ENCODE measurements around the gene GPR42. TPM values are rescaled to one million over a fixed set of nuclear protein-coding genes. Genes with fewer than 3 reads are reported as not detected.
"Not testable (repeated sequence)": the region's sequence is repeated elsewhere in the genome, so short reads cannot be mapped to it uniquely, and the experiment has no call there.

Gene GPR42
- total RNA-seq, 1 donor from 2014 or later = not detected

DNA sequence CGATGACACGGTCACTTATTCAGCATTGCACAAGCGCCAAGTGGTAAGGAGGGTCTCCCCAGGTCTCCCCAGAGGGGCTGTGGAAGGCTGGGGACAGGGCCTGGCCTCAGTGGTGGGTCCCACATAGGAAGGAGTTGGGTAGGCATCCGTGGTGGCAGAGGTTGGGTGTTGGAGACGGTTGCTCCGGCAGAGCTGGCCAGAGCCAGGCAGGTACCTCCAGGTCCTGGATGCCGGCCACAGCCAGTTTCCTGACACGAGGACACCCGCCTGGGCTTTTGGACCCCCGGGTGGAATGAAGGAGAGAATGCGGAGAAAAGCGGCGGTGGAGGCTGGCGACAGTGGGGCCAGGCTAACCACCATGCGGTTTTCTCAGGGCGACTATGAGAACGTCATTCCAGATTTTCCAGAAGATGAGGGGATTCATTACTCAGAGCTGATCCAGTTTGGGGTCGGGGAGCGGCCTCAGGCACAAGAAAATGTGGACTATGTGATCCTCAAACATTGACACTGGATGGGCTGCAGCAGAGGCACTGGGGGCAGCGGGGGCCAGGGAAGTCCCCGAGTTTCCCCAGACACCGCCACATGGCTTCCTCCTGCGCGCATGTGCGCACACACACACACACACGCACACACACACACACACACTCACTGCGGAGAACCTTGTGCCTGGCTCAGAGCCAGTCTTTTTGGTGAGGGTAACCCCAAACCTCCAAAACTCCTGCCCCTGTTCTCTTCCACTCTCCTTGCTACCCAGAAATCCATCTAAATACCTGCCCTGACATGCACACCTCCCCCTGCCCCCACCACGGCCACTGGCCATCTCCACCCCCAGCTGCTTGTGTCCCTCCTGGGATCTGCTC is 24.4 kb upstream of the GPR42 start:
- no peak for DNase-seq (ENCODE audit: low read depth in 2 of 2)

- DNase-seq (ENCODE audit: low read depth in 2 of 2) = no peak
Measured at GRCh38 chr19:35347171-35347929, 23.5 kb upstream of the GPR42 start, which contains the start of gene FFAR1. Gene FFAR1 (plus strand): TSS chr19:35347902. CDS start chr19:35351552, 3,650 bp downstream.

DNA sequence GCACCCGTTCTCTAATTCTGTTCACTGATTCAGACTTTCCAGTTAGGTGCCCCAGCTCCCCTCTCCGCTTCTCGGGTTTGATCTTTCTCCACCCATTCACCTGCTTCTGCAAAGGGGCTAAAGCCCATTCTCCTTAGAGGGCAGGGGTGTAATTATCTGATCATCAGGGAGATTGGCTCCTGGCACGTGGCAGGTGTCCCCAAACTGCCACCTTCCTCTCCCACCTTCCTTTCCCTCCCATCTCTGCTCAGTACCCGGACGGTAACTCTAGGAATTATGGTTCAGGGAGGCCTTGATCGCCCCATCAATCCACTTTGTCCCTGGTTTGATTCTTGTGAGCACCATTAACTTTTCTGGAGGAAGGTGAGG is 23.0 kb upstream of the GPR42 start:
- no peak for DNase-seq (ENCODE audit: low read depth in 2 of 2)

GRCh38 chr19:35348911-35349611 is 21.8 kb upstream of the GPR42 start:
- no peak for DNase-seq (ENCODE audit: low read depth in 2 of 2)

- DNase-seq (ENCODE audit: low read depth in 2 of 2) = no peak
Measured at GRCh38 chr19:35349614-35350521, 21.0 kb upstream of the GPR42 start.

DNA sequence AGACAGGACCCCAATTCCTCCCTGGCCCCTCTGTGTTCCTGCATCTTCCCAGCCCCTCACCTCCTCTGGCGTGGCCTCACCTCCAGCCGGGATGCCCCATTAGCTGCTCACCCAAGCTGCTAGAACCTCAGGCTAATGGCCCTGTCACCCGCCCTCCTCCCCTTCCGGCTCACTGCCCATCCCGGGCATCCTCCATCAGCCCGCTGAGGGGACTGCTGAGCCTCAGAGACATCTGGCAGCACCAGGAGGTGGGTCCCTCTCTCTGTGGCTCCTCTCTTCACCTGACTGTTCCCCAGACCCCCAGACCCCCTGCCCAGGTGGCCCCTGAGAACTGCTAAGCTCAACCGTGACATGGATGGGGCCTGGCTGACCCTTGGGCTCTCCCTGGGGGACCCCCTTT is 20.3 kb upstream of the GPR42 start:
- DNase-seq (ENCODE audit: low read depth in 2 of 2) = no peak

- DNase-seq (ENCODE audit: low read depth in 2 of 2) = no peak
Measured at GRCh38 chr19:35351411-35352176, 19.3 kb upstream of the GPR42 start.

DNA sequence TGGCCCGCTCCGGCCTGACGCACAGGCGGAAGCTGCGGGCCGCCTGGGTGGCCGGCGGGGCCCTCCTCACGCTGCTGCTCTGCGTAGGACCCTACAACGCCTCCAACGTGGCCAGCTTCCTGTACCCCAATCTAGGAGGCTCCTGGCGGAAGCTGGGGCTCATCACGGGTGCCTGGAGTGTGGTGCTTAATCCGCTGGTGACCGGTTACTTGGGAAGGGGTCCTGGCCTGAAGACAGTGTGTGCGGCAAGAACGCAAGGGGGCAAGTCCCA is 18.8 kb upstream of the GPR42 start:
- DNase-seq (ENCODE audit: low read depth in 2 of 2) = no peak

GRCh38 chr19:35352448-35353304 is 18.2 kb upstream of the GPR42 start:
- DNase-seq (ENCODE audit: low read depth in 2 of 2) = peak; percentile 71 to 87

DNA sequence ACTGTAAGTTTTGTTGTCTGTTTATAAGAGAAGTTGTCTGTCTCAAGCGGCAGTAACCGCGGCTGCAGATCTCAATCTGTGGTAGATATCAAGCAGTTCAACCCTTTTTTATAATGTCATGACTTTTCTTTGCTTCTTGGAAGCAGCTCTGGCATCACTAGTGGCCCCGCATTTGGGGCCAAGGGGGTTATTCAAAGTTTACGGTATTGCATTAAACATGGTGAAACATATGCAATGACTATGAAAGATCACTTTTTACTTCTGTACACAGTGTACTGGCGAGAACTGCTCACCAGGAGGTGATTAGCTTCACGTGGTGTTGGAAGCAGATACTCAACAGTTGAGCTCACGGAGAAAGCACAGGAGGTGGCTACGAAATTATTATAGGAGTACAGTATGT is 17.2 kb upstream of the GPR42 start:
- DNase-seq (ENCODE audit: low read depth in 2 of 2) = no peak

GRCh38 chr19:35354898-35355297 is 16.0 kb upstream of the GPR42 start:
- no peak for DNase-seq (ENCODE audit: low read depth in 2 of 2)

GRCh38 chr19:35355791-35356460 is 14.9 kb upstream of the GPR42 start:
- DNase-seq (ENCODE audit: low read depth in 2 of 2) = no peak

- DNase-seq (ENCODE audit: low read depth in 2 of 2) = peak; percentile 41 to 64
Measured at GRCh38 chr19:35357867-35358573, 12.8 kb upstream of the GPR42 start, which contains the start of gene FFAR3. Gene FFAR3 (plus strand): TSS chr19:35358460. CDS start chr19:35358891, 431 bp downstream.

- not testable (repeated sequence) for DNase-seq (ENCODE audit: low read depth in 2 of 2)
Measured at GRCh38 chr19:35358834-35359233, 12.0 kb upstream of the GPR42 start.

DNA sequence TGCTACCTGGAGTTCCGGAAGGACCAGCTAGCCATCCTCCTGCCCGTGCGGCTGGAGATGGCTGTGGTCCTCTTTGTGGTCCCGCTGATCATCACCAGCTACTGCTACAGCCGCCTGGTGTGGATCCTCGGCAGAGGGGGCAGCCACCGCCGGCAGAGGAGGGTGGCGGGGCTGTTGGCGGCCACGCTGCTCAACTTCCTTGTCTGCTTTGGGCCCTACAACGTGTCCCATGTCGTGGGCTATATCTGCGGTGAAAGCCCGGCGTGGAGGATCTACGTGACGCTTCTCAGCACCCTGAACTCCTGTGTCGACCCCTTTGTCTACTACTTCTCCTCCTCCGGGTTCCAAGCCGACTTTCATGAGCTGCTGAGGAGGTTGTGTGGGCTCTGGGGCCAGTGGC is 11.5 kb upstream of the GPR42 start:
- DNase-seq (ENCODE audit: low read depth in 2 of 2) = not testable (repeated sequence)

DNA sequence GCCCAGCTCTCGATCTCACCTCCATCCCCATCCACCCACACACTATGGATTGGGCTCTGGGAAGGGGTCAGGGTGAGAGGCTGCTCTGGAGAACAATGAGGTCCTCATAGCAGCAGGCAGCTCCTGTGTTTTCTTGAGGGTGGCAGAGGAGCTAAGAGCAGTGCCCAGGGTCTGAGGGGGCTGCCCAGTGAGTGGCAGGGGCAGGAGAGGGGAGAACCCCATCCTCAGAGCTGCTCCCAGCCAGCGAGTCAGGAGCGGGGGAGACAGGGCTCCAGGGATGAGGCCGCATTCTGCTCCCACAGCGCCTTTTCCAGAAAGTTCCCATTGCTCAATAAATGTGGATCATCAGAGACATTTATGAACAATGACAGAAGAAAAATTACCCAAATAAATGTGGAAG is 10.8 kb upstream of the GPR42 start:
- DNase-seq (ENCODE audit: low read depth in 2 of 2) = not testable (repeated sequence)

DNA sequence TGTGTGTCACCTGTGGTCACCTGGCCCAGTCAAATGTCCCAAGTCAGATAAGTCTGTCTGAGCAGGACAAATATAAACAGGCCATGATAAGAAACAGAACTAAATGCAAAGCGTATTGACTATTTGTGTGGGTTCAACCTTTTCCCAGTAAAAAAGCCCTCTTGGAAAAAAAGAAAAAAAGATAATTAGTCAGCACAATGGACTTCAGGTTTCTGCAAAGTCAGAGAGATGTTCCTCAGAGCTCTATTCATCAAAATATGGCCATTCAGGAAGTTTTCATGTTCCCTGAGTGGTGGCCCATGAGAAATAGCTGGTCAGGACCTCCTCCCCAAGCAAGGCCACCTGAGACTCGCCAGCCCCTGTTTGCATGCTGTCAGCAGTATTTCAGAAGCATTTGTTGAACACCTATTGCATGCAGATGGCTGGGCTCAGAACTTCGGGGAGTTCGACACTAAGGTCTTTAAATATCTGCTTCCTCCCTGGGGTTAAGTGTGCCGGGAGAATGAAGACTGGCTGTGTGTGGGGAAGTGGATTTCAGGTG is 9.9 kb upstream of the GPR42 start:
- no peak for DNase-seq (ENCODE audit: low read depth in 2 of 2)
